ENCODE results near the gene KNCN.

Gene KNCN

GRCh38 chr1:46543761-46544560 lies 7.5 kb downstream of the KNCN start:
- DNase-seq (ENCODE audit: low spot score), result no peak

DNA sequence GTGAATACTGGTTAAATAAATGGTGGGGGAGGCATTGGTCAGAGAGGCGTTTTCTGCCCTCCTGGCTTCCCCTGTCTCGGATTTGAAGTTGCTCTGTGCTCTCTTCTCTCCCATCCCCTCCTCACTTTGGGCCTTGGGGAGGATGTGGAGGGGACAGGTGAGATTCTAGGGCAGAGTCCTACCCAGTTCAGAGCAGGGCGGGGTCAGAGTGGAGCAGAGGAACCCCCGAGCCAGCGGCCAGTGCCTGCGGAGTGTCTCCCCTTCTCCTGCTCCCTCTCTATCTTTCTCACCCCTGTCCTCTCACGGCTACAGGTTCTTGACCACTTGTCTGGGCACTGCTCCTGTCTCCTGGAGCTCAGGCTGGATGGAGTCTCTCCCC lies 8.1 kb downstream of the KNCN start:
- no peak for DNase-seq (ENCODE audit: low spot score)

GRCh38 chr1:46539972-46540371 lies 11.5 kb downstream of the KNCN start:
- peak; percentile 90 for DNase-seq (ENCODE audit: low spot score)

GRCh38 chr1:46538147-46538546 lies 13.3 kb downstream of the KNCN start:
- no peak for DNase-seq (ENCODE audit: low spot score)

DNA sequence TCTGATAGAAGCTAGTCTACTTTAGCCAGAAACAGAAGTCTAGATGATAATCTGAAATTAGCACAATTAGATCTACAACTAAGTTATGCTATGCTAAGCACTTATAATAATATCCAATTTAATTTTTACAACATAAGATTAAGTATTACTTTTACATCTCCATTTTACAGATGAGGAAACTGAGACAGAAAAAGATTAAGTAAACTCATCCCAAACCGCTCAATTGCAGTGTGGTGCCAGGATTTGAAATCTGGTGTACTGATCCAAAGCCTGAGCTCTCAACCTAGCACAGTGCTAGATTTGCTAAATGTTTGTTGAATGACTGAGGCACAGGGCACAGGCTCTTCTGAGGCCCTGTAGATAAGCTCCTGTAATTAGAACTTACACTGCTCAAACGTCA lies 13.8 kb downstream of the KNCN start:
- DNase-seq (ENCODE audit: low spot score), result no peak

DNA sequence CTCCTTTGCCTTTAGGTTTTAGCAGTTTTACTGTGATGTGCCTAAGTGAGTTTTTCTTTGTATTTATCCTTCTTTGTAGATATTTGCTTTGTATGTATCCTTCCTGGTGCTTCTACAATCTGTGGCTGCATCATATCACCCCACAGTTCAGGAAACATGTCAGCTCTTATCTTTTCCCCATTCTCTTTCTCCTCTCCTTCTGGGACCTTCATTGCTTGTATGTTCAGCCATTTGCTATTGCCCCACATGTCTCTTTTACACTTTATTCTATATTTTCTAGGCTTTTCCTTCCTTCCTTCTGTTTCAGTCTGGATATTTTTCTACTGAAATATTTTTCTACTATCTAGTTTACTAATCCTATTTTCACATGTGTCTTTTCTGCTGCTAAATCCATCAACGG lies 14.9 kb downstream of the KNCN start:
- DNase-seq (ENCODE audit: low spot score), result no peak

DNA sequence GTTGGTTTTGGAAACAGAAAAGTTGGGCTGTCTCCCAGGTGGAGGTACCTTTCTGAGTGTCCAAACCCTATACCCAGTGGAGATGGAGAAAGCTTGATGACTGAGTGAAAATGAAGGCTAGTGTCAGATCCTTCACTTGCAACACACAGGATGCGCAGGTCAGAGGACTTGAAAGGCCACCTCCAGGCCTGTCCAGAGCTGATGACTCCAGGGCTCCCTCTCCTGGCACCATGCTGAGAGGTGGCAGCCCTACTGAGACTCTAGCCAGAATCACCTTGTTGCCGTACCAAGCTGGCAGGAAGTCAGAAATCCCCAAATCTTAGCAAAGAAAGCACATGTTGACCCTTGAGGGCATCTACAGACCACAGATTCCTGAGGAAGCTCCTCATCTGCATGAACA lies 16.4 kb downstream of the KNCN start:
- DNase-seq (ENCODE audit: low spot score), result peak; percentile 36

GRCh38 chr1:46533179-46533864 lies 18.1 kb downstream of the KNCN start:
- DNase-seq (ENCODE audit: low spot score), result peak; percentile 43

DNA sequence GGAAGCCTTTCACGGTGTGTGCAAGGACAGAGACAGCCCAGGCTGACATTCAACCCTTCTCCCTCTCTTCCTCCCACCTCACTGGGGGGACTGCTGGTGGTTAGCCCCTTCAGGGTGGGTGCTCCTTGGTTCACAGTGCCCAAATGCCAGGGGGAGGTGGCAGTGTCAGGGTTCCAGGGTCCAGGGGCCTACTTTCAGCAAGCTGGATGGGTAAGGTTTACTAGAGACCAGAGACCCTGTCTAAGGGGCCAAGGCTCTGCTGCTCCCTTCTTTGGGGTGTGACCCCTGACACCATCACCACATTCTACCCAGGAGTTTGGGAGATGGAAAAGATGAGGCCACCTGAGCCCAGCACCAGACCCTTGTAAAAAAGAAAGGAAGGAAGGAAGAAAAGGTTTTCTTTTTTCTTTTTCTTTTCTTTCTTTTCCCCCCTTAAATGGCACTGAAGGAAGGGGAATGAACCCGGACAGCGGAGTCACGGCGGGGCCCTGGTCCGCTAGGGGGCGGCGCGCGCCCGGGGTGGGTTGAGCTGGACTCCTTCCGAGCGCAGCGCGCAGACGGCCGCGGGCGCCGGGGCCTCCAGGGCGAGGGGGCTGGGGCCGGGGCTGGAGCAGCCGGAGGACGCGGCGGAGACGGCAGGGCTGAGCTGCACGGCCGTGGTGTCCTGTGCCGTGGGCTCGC lies 18.8 kb downstream of the KNCN start:
- peak; percentile 88 for DNase-seq (ENCODE audit: low spot score)

DNA sequence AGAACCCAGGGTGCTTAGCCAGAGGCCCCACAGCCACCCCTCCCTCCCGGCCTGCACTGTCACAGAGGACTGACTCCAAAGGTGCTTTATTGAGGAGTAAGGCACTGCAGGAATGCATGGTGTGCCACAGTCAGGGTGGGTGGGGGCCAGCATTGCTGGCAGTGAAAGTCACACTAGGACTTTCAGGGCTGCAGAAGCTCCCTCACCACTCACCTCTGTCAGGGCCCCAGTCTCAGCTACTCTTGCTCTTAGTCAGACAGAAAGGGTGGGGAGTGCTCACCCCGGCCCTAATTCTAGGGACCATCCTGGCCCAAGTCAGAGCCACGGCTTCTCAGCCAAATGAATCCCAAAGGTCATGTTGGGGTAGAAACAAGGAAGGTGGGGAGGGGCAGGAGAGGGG lies 19.4 kb downstream of the KNCN start:
- DNase-seq (ENCODE audit: low spot score), result no peak

- DNase-seq (ENCODE audit: low spot score), result no peak
These were observed 20.5 kb downstream of the KNCN start for GRCh38 chr1:46530791-46531409.

DNA sequence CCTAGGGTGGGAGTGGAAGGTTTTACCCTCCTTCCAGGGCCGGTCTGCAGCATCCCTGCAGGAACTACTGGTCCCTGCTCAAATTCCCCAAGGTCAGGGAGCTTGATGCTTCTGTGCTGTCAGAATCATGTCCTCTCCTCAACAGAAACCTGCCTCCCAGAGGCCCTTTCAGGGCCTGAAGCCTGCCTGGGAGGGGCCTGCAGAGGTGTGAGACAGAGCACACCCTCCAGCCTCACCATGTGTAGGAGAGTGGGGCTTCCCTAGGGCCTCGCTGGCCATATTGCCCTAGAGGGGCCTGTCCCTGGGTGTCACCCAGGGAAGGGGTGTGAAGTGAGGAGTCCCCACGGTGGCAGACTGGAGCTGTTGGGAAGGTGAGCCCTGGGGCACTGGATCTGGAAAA lies 21.1 kb downstream of the KNCN start:
- DNase-seq (ENCODE audit: low spot score), result no peak

DNA sequence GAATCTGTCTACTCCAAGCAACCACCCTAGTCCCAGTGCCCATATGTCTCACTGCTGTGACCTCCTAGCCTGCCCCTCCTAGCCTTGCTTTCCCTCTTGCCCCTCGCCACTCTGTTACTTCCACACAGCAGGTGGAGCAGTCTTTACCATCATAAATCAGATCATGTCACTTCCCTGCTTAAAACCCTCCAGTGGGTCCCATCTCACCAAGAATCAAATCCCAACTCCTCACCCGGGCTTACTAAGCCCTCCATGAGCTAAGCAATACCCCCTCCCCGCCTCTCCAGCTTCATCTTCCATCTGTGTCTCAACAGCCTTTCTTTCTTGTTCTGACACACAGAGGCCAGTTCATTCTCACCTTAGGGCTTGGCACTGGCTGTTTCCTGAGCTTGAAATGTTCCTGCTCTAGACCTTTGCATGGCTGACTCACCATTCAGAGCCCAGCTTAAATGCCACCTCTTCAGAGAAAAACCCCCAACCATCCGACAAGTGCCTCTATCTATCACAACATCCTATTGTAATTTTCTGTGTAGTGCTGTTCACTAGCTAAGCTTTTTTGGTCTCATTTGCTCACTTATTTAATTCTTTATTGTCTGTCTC lies 22.3 kb downstream of the KNCN start:
- DNase-seq (ENCODE audit: low spot score), result no peak

GRCh38 chr1:46528297-46528955 lies 23.0 kb downstream of the KNCN start:
- DNase-seq (ENCODE audit: low spot score), result peak; percentile 53

DNA sequence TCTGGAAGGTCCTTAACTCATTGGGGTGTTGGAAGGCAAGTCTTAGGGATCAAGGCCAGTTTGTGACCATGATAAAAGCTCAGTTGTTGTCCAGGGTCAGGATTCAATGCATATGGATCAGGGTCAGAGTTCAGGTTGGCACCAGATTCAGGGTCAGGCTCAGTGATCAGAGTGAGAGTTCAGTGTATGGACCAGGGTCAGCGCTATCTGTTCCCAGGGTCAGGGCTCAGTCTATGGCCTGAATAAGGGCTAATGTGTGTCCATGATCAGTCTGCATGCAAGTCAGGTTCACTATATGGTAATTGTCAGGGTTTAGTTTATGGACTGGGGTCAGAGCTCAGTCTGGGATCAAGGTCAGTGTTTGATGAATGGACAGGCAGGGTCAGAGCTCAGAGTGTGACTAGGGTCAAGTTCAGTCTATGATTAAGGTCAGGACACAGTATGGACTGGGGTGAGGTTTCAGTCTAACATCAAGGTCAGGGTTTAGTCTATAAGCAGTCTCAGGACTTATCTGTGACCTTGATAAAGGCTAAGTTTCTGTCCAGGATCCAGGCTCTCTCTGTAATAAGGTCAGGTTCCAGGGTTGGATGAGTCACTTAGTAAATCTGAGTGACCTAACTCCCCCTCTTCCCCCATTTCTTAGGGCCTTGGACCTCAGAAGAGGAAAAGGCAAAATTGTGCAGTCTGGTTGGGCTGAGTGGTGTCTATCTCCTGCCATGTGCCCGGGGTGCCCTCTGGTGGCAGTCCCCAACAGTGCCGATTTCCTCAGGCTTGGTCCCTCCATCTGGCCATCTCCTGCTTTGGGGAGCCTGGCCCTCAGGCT lies 23.8 kb downstream of the KNCN start:
- DNase-seq (ENCODE audit: low spot score), result peak; percentile 88

DNA sequence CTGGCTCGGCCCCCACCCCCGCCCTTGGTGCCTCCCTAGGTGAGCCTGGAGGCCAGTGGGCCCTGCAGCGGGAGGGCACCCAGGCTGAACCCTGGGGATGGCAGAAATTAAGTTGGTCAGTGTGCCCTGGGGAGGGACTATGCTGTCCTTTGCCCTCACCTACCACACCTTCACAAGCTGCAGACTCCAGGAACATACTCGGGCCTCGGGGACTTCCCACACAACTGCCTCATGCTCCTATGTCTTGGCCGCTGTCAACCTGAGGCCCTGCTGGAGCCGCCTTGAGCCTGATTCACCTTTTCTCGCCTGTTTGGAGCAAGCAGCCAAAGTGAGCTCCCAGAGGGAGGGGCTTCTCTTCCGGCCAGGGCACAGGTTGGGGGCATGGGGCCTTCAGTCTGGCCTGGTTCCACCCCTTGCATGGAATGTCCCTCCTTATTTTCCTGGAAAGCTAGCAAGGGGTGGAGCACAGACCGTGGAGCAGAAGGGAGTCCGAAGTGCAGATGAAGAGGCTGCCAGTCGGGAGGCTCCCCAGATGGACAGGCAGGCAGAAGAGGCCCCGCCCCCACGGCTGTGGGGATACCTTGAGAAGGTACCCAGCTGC lies 24.7 kb downstream of the KNCN start:
- no peak for DNase-seq (ENCODE audit: low spot score)

DNA sequence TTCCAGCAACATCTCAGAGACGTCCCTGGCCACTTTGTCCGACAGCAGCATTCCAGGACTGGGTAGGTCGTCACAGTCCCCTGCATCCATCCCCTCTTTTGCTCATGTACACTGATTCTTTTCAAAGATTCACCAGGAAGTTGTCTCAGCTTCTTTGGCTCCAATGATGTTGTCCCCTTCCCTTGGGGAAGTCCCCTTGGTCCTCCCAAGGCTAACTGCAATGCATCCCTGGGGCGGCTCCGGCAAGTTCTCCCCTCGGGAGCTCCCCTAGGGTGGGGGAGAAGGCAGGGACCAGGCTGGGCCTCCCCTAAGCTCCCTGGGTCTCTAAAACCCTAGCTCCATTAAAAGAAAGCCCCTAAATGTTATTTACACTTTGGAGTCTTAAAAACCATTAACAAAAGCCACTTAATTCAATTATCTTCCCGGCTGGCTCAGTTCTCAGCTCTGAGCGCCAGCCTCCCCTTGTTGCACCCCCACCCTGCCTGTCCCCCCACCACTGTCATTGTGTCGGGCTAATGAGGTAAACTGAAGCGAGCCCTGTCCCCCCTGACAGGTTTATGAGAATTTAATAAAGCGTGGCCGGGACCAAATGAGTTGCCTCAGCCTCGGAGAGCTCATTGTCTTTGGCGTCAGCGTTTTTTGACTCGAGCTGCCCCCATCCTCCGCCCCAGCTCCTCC lies 25.3 kb downstream of the KNCN start:
- DNase-seq (ENCODE audit: low spot score), result no peak

DNA sequence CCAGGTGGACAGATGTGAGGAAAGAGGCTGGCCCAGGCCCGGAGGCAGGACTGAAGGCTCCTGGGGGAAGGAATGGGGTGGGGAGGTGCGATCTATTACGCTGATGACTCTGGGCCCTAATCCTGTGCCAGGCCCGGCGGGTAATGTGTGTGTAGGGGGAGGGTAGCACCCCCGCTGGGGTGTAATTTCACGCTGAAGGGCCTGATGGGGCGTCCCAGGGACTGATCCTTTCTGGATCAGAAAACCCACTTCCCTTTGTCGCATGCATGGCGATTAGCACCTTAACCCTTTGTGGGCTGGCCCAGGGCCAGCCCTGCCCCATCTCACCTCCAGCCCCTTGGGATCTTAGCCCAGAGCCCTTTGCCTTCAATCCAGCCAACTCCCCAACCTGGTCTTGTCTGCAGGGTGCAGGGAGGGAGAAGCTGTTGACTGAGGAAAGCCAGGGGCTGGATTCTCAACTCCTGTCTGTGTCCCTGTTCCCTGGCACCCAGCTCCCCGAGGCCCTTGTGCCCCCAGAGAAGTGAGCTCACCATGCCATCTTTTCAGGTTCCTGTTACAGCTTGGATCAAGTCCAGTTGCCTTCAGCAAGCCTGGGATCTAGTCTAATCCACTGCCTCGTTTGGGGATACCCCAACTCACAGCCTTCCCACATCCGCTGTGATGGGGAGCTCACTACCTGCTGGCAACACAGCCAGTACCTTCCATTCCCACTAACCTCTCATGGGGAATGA lies 26.0 kb downstream of the KNCN start:
- DNase-seq (ENCODE audit: low spot score), result no peak

GRCh38 chr1:46524843-46525242 lies 26.6 kb downstream of the KNCN start:
- no peak for DNase-seq (ENCODE audit: low spot score)
